Measurements from ENCODE around the gene TXNRD1.
A peak's percentile ranks its signal among the peaks of the same experiment; 100 is the strongest.
"Not testable (repeated sequence)": the region's sequence is repeated elsewhere in the genome, so short reads cannot be mapped to it uniquely, and the experiment has no call there.

The TXNRD1 gene

DNA sequence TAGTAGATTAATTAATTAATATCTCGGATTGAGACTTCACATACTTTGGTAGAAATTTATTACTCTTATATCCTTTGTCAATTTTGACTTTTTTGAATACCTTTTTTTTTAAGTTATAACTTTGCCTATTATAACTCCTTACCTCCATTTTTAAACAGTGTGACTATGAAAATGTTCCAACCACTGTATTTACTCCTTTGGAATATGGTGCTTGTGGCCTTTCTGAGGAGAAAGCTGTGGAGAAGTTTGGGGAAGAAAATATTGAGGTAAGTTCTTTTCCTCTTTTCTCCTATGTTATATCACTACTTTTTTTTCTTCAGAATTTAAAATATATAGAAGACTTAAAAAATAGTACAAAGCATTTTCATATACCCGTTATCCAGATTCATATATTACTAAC lies 115.8 kb downstream of the TXNRD1 start:
- no peak for DNase-seq

DNA sequence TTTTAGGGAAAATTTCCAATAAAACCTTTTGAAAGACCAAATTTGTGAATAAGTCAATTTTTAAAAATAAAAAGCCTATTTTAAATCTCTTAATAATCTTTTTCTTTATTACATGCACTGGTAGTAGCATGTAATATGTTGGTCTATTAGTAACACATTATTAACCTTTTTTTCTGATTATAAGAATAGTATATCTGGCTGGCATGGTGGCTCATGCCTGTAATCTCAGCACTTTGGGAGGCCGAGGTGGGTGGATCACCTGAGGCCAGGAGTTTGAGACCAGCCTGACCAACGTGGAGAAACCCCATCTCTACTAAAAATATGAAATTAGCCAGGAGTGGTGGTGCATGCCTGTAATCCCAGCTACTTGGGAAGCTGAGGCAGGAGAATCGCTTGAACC lies 116.7 kb downstream of the TXNRD1 start:
- not testable (repeated sequence) for DNase-seq

DNA sequence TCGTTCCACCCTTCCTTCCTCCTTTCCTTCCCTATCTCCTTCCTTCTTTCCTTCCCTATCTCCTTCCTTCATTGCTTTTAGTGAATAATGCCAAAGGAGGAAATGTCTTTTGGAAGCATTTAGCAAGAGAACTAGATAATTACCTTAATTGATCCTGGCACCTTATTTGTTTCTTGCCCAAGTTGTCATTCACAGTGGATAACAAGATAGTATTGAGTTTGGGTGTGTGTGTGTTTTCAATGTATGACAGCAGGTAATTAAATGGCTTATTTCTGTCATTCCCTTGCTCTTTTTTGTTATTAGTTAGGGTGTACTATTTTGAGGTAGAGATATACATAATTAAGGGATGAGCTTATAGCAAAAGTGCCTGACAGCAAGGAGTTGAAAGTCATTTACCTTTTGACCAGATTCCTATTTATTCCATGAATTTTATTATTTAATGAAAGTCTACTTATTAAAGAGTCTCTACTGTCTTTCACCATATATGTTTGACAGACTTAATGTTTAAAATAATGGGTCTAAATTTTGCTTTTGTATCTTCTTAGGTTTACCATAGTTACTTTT lies 118.2 kb downstream of the TXNRD1 start:
- DNase-seq: no peak

DNA sequence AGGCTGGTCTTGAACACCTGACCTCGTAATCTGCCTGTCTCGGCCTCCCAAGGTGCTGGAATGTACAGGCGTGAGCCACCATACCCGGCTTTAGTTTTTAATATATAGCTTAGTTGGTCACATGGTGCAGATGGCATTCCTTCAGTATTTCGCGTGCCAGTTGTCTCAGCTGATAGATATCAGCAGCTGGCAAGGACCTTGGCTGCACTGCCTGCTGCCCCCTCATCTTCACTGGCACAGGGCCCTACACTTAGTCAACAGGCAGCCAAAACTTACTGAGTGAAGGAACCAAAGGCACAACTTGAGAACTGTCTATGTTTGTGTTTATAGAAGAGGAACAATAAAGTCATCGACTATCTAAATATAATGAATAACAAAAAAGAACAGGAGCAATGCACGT lies 119.0 kb downstream of the TXNRD1 start:
- no peak for DNase-seq

DNA sequence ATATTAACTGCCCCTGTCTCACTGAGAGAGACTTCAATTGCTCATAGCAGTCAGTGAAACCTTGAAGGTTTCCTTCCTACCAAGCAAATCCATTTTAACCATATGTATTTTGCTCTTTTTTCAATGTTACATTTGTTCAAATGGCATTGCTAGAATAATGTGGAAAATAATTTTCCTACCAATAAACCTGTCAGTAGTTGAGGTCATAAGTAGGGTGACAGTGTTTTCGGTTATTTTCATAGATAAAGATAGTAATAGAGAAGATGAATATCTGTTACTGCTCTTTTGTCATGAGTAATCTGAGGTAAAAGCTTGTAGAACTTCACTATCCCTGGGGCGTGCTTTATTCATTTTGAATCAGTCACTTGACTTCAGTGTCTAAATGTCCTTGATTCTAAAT lies 120.5 kb downstream of the TXNRD1 start:
- DNase-seq: no peak

DNA sequence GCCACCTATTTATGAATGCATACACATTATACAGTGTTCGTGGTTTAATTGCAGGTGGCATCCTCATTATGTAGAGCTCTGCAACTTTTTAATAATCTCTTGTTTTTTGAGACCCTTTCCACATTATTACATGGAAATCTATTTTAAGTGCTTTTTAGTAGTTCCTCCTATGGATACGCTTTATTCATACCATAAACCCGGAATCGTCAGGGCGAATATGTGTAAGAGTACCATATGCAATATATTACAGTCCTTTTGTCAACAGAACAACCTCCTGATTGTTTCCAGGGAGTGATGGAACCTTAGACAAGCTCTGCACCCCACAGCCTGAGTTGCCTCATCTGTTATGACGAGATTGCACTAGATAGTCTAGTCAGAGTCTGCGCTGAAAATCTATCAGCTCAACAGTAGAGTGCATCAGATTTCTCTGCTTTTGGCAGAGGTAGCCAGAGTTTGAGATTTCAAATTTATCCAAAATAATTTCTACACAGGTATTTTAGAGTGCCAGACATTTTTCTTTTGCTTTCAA lies 121.5 kb downstream of the TXNRD1 start:
- no peak for DNase-seq

DNA sequence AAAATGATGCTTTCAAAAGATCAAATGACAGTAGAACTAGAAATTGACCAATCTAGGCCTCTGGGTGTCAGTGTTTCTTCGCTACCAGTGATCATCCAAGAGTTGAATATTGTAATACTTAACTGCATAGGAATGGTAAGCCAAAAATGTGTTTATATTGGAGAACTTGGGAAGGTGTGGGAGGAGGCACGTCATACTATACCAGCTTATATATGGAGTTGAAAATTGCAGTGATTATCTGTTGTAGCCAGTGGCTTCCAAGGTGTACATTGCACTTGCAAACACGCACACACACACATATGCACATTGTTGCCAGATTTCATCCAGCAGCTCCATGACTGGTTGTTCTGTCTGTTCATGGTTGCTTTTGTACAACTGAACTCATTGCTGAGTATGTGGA lies 124.1 kb downstream of the TXNRD1 start:
- DNase-seq: peak in 1 of 2 experiments; percentile 8

DNA sequence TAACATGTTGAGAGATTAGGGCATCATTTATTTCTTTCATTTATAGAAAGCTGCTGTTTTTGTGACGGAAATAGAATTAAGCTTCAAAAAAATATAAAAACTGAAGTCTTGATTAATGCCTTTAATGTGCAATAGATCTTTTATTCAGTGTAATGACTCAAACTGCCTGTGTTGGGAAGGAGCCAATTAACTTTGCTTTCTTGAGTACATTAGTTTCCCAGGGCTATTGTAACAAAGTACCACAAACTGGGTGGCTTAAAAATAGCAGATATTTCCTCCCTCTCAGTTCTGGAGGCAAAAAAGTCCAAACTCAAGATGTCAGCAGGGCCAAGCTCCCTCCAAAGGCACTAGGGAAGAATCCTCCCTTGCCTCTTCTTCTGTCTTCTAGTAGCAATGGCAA lies 124.6 kb downstream of the TXNRD1 start:
- DNase-seq: no peak

DNA sequence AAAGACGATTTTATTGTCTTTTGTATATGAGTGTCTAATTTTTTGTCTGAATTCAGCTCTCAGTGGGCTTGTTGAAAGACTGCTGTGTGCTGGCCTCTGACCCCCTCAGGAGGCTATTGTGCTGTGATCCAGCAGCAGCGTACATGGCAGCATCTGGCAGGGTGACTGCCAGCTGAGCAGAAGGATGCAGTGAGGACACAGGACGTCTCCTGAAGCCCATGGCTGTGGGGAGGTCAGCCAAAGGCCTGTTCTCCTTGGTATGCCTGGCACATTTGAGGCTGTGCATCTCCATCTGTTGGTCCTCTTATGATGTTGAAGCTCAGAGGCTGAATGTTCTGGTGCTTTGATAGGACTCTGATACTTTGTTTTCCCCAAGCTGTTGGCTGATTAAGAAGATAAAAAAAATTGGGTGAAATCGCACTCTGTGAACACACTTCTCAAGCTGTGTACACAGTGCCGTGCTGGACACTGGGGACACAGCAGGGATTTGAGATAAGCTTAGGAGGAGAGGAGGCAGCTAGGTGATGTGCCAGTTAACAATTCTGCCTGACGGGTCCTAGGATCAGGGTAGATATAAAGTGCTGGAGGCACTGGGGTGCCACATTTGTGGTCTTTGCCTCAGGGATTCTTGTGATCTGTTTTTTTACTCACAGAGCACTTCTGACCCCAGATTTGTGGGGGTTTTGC lies 125.5 kb downstream of the TXNRD1 start:
- no peak for DNase-seq

DNA sequence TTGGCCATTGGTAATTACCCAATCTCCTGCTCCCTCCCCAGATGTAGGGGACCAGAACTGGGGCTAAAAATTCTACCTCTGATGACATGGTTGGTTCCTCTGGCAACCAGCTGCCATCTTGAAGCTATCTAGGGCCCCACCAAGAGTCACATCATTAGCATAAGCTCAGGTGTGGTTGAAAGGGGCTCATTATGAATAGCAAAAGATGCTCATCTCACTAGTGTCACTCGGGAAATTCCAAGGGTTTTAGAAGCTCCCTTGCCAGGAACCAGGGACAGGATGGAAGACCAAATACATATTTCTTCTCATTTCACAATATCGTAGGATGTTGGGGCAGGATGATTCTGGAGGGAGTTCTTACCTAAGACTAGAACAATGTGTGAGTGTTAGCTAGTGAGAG lies 126.6 kb downstream of the TXNRD1 start:
- no peak for DNase-seq

DNA sequence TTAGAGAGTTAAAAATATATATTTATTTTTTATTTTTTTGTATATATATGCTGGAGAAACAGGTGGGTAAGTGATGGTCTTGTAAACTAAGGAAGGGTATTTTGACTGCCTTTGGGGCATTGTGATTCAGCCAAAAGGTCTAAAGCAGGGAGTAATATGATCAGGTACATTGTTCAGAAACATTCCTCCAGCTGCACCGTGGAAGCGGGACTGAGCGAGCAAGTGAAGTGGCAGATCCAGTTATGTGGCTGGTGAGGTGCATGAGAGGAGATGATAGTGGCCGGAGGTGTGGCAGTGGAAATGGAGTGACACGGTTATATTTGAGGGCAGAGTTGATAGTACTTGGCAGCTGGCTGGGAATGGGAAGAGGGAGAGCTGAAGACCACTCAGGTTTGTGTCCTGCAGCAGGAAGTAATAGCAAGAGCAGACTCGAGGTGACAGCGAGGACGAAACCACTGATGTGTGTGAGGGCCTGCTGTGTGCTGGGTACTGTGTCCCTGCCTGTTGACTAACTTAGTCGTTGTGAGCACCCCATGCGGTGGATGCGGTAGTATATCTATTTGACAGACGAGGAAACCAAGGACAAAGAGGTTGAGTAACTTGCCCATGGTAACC lies 127.2 kb downstream of the TXNRD1 start:
- DNase-seq: no peak

DNA sequence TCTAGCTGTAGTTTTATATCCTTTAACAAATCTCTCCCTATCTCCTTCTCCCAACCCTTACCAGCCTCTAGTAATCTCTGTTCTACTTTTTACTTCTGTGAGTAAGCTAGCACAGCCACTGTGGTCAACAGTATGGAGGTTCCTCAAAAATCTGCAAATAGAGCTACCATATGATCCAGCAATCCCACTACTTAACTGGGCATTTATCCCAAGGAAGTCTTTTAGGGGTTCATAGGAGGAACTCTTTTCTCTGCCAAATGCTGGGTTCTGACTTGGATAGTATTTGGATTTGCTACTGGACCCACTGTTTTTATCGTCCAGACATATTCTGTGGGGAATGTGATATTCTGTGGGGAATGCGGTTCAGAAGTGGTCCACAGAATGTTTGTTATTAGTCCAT lies 129.1 kb downstream of the TXNRD1 start:
- DNase-seq: no peak

DNA sequence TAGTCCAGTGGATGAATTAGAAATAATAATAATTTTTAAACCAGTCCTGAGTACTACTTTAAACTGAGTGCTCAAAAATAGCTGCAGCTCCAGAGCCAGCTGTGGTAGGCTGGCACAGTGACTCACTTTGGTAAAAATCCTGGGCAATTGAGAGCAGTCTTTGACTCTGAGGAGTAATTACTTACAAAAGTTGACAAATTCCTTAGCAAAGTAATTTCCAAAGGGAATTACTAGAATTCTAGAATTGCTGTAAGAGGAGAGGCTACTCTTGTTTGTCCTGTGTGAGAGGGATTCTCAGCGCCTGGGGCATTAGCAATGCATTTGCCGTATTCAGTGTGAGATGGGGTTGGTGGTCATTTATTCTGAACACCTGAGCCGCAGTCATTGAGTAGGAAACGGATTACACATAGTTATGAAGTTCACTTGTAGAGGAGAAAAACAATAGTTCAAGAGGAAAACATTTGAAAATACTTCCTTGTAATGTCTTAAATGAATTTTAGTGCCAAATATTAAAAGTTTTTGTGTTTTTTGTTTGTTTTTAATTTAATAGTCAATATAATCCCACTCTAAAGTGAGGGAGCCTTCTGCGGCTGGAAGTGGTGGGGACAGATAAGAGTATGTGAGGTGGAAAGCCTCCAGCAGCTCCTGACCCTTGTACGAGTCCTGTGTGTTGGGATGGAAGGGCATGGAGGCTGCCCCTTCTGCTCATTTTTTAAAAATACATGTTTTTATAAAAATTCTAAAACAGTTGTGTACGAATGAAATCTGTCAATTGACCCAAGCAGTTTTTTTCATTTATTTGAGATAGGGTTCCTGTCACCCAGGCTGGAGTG lies 129.9 kb downstream of the TXNRD1 start:
- DNase-seq: no peak

DNA sequence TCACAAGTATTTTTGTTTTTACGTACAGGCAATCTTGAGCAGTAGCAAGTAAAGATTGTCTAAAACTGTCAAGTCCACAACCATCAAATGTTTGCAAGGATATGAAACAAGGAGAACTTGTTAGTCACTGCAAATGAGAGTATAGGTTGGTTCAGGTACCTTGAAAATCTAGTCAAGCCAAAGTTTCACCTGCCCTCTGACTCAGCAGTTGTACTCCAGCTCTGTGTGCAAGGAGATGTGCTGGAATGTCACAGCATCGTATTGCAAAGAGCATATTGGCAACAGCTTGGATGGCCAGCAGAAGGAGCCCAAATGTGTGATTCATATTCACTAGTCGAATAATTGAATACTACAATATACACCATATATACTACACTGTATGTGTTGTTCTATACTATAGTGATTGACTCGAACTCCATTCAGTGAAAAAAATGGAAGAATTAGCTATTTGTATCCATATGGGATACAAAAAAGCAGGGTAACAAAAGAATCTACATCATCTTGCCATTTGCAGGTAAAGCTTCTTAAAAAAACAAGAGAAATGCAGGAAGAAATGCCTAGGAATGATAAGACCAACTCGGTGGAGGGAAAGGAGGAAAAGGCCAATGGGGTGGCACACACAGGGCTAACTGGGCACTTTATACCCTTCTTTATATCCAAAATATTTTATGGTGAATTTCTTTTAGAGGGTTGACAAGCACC lies 131.9 kb downstream of the TXNRD1 start:
- no peak for DNase-seq

DNA sequence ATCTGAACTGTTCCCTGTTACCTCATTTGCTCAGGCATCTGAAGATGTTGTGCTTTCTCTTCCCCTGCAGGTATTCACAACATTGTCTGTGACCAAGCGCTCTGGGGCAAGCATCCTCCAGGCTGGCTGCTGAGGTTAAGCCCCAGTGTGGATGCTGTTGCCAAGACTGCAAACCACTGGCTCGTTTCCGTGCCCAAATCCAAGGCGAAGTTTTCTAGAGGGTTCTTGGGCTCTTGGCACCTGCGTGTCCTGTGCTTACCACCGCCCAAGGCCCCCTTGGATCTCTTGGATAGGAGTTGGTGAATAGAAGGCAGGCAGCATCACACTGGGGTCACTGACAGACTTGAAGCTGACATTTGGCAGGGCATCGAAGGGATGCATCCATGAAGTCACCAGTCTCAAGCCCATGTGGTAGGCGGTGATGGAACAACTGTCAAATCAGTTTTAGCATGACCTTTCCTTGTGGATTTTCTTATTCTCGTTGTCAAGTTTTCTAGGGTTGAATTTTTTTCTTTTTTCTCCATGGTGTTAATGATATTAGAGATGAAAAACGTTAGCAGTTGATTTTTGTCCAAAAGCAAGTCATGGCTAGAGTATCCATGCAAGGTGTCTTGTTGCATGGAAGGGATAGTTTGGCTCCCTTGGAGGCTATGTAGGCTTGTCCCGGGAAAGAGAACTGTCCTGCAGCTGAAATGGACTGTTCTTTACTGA lies 132.9 kb downstream of the TXNRD1 start:
- DNase-seq: no peak

DNA sequence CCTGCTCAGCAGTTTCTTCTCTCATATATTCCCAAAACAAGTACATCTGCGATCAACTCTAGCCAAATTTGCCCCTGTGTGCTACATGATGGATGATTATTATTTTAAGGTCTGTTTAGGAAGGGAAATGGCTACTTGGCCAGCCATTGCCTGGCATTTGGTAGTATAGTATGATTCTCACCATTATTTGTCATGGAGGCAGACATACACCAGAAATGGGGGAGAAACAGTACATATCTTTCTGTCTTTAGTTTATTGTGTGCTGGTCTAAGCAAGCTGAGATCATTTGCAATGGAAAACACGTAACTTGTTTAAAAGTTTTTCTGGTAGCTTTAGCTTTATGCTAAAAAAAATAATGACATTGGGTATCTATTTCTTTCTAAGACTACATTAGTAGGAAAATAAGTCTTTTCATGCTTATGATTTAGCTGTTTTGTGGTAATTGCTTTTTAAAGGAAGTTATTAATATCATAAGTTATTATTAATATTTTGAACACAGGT lies 133.5 kb downstream of the TXNRD1 start:
- DNase-seq: no peak

DNA sequence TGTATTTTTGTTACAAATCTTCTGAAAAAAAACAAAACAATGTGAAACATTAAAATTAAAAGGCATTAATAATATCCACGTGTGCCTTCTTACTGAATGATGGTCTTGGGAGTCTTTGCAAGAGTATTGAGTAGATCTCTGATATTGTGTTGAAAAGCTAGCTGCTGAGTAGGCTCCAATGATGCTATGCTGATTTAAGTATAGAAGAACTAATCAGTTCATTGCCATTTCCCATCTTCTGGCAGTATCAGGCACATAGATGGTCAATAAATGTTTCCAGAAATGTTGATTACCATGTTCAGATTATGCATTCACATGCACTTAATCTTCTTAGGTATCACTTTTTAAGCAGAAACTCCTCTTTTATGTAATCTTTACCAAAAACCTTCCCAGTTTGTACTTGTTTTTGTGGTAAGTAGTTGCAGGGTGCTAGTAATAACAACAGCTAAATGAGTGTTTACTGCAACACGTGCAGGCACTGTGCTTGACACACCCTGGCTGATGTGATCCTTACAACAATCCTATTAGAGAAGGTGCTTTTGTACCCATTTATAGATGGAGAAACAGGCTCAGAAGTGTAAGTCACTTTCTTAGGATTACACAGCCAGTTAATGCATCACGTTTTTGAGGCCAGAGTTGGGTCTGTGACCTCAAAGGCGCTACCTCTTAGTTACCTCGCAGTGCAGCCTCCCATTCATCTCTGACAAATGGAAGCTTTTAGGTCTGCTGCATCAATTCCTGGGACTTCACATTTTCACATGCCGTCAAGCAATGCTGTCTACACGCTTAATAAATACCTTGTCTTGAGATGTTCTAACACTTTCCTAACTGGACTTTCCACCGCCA lies 134.9 kb downstream of the TXNRD1 start:
- DNase-seq: no peak

DNA sequence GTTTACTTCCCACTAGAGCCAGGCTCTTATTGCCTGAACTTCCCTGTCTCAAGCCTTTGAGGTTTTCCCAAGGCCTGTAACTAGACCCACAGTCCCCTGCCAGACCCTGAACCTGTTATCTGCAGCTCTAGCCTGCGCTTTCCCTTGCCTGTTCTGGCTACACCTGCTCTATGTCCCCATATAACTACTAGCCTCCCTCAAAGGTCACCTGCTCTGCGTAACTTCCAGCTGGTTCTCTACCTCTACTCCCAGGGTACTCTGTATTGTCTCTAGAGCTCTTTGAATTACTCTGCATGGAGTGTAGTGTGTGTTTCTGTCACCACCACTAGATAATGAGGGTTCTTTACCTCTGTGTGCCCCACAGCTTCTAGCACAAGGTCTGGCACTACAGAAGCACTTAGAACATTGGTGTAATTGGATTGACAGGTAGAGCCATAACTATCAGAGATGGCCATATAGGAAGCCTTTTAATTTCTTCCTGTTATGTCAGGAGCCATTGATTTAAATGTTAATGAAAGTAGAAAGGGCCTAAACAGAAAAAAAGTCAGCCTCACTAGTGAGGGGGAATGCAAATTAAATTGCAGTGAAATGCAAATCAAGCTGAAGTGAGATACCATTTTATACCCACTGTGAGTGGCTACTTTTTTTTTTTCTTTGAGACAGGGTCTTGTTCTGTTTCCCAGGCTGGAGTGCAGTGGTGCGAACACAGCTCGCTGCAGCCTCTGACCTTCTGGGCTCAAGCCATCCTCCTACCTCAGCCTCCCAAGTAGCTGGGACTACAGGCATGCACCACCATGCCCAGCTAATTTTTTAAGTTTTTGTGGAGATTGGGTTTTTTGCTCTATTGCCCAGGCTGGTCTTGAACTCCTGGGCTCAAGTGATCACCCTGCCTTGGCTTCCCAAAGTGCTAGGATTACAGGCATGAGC lies 135.7 kb downstream of the TXNRD1 start:
- DNase-seq: no peak

DNA sequence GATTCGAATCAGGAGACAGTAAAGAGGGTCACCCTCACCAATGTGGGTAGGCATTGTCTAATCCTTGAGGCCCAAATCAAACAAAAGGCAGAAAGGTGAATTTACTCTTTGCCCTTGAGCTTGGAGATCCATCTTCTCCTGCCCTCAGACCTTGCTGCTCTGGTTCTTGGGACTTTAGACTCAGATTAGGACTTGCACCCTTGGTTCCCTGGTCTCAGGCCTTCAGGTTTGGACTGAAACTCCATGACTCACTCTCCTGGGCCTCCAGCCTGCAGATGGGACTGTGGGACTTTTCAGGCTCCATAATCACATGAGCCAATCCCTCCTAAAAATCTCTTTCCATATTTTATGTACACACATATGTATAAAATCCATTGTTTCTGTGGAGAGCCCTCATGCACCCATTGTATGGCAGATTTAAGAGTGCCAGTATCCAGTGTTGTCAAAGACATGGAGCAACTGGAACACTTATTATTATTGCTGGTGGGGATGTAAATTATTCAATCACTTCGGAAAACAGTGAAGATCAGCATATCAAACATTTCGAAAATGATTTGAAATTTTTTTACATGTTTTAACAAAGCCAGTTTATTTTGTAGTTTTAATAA lies 136.6 kb downstream of the TXNRD1 start:
- DNase-seq: no peak
